Glomerular endothelial cell (primary cell): ENCODE measurements around the gene ZNF763. TPM values are rescaled to one million over a fixed set of nuclear protein-coding genes. Genes with fewer than 3 reads are reported as not detected.
"Not testable (repeated sequence)": the region's sequence is repeated elsewhere in the genome, so short reads cannot be mapped to it uniquely, and the experiment has no call there.

Experiments used
- DNase-seq: peaks from one replicate; pipeline ENCODE4 v3.0.0-alpha.2; 2011; ENCODE audit warnings: low read depth, low spot score; ENCODE audit errors: extremely low read depth
- total RNA-seq: library from RNA; depleted of rRNA; stranded (reverse); fragments of >200 nt; gene quantifications from 2 replicates; pipeline ENCODE4 v1.2.3, GENCODE V29; 2015

The ZNF763 gene
- total RNA-seq, 1 donor from 2014 or later = 6.7 TPM

- no peak for DNase-seq
Observed at GRCh38 chr19:11970174-11970573, 5.3 kb downstream of the ZNF763 start.

- DNase-seq = no peak
Observed at GRCh38 chr19:11971041-11971440, 6.2 kb downstream of the ZNF763 start.

GRCh38 chr19:11973019-11973810 is 8.4 kb downstream of the ZNF763 start:
- no peak for DNase-seq

- DNase-seq = no peak
Observed at GRCh38 chr19:11978492-11979100, 13.8 kb downstream of the ZNF763 start.

GRCh38 chr19:11979527-11979926 is 14.7 kb downstream of the ZNF763 start:
- DNase-seq = no peak

GRCh38 chr19:11982526-11982925 is 17.7 kb downstream of the ZNF763 start:
- DNase-seq = no peak

- no peak for DNase-seq
Observed at GRCh38 chr19:11984986-11985385, 20.1 kb downstream of the ZNF763 start.

- no peak for DNase-seq
Observed at GRCh38 chr19:11986754-11987153, 21.9 kb downstream of the ZNF763 start.

- DNase-seq = peak; percentile 23
Observed at GRCh38 chr19:11987405-11988281, 22.8 kb downstream of the ZNF763 start.

GRCh38 chr19:11989112-11989456 is 24.2 kb downstream of the ZNF763 start:
- DNase-seq = no peak

- not testable (repeated sequence) for DNase-seq
Observed at GRCh38 chr19:11991921-11992320, 27.1 kb downstream of the ZNF763 start.

- no peak for DNase-seq
Observed at GRCh38 chr19:11995174-11995573, 30.3 kb downstream of the ZNF763 start.

GRCh38 chr19:12000152-12000981 is 35.5 kb downstream of the ZNF763 start:
- DNase-seq = no peak

- no peak for DNase-seq
Observed at GRCh38 chr19:12015015-12015752, 50.3 kb downstream of the ZNF763 start.

GRCh38 chr19:12015753-12016116 is 50.9 kb downstream of the ZNF763 start:
- no peak for DNase-seq

Other genes with a start within 250 kb of the ZNF763 start
- gene ZNF823, start 226.1 kb upstream of the ZNF763 start, total RNA-seq = 3.4 and 5.9 TPM in 2 replicates
- 3.2 and 3.9 TPM in 2 replicates for gene ZNF441, start 198.0 kb upstream of the ZNF763 start, total RNA-seq
- 1.2 and 3.1 TPM in 2 replicates for gene ZNF491, start 166.5 kb upstream of the ZNF763 start, total RNA-seq
- 5.3 and 7.8 TPM in 2 replicates for gene ZNF440, start 150.8 kb upstream of the ZNF763 start, total RNA-seq
- gene ZNF439, start 116.3 kb upstream of the ZNF763 start, total RNA-seq = 2.8 and 3.3 TPM in 2 replicates
- 10.1 and 15.2 TPM in 2 replicates for gene ZNF69, start 77.3 kb upstream of the ZNF763 start, total RNA-seq
- gene ZNF700, start 39.9 kb upstream of the ZNF763 start, total RNA-seq = 4.6 and 7.9 TPM in 2 replicates
- 2.4 and 5.5 TPM in 2 replicates for gene ZNF433, start 70.6 kb downstream of the ZNF763 start, total RNA-seq
- gene ZNF878, start 87.9 kb downstream of the ZNF763 start, total RNA-seq = 0.64 TPM in 1 of 2 replicates, not detected in the other
- gene ZNF844, start 99.7 kb downstream of the ZNF763 start, total RNA-seq = 2.2 and 2.3 TPM in 2 replicates
- gene ZNF20, start 175.3 kb downstream of the ZNF763 start, total RNA-seq = 2.4 and 2.6 TPM in 2 replicates
- 8.5 and 12.3 TPM in 2 replicates for gene ZNF625, start 191.7 kb downstream of the ZNF763 start, total RNA-seq
- gene ZNF136, start 198.1 kb downstream of the ZNF763 start, total RNA-seq = 3.9 and 4.6 TPM in 2 replicates